Gastroesophageal sphincter (tissue), 3 donors: ENCODE measurements around the gene PLA2G4D.

Experiments
- CTCF ChIP-seq, 4 experiments: fragments of 200-600 bp in 2 of 4; fragments of 450-650 bp in 2 of 4; sonication (generic) in 1 of 4; IDR thresholded peaks; one replicate each; pipeline ENCODE4 v1.5.1; 2017 to 2019; ENCODE audit warnings: antibody characterized with exemption in 4 of 4, mild to moderate bottlenecking in 2 of 4, moderate library complexity in 2 of 4
- EP300 ChIP-seq: sonication (generic); formaldehyde crosslinking; IDR thresholded peaks from one replicate; pipeline ENCODE4 v1.6.1; 2017; ENCODE audit warnings: antibody characterized with exemption, mild to moderate bottlenecking
- POLR2A ChIP-seq, 2 donors: fragments of 450-650 bp; IDR thresholded peaks; one replicate each; pipeline ENCODE4 v1.6.1; 2017; ENCODE audit warnings: antibody characterized with exemption in 2 of 2, mild to moderate bottlenecking in 2 of 2, moderate library complexity in 1 of 2

- no peak for TF ChIP-seq POLR2A (IDR thresholded peaks at IDR 0.05)
- TF ChIP-seq CTCF (IDR thresholded peaks at IDR 0.05): no peak
- TF ChIP-seq EP300: no peak
Observed at GRCh38 chr15:42053914-42054313, 40.4 kb downstream of the PLA2G4D start.
